ENCODE measurements around the gene JPH2.

Gene JPH2

GRCh38 chr20:44095831-44096230 is 91.2 kb downstream of the JPH2 start:
- no peak for DNase-seq

DNA sequence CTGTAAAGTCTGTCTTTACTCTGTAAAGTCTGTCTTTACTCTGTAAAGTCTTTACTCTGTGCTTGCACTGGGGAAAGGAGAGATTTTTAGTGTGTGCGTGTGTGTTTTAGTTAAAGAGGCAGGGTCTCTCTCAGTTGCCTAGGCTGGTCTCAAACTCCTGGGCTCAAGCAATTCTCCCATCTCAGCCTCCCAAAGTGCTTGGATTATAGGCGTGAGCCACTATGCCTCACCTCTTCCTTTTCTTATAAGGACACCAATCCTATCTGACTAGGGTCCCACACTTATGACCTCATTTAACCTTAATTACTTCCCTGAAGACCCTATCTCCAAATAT is 93.8 kb downstream of the JPH2 start:
- DNase-seq, result no peak

- DNase-seq, result peak in 1 of 2 experiments; percentile 37
Observed at GRCh38 chr20:44092551-44093248, 94.3 kb downstream of the JPH2 start.

DNA sequence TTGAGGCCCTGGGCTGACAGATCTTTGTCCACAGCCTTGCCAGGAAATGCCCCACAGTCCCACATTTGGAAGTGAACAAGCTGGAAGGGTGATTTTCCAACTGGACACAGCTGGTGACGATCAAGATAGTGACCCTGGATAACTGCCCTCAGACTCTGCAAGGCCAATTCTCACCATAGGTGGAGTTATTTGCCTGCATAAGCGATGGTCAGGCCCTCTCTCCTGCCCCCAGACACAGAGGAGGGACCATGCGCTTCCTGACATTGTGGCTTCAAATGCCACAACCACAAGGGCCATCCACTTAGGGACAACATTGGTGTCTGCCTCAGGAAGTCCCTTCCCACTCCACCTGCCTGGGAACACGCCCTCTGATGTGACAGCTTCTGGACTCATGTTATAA is 96.0 kb downstream of the JPH2 start:
- no peak for DNase-seq

DNA sequence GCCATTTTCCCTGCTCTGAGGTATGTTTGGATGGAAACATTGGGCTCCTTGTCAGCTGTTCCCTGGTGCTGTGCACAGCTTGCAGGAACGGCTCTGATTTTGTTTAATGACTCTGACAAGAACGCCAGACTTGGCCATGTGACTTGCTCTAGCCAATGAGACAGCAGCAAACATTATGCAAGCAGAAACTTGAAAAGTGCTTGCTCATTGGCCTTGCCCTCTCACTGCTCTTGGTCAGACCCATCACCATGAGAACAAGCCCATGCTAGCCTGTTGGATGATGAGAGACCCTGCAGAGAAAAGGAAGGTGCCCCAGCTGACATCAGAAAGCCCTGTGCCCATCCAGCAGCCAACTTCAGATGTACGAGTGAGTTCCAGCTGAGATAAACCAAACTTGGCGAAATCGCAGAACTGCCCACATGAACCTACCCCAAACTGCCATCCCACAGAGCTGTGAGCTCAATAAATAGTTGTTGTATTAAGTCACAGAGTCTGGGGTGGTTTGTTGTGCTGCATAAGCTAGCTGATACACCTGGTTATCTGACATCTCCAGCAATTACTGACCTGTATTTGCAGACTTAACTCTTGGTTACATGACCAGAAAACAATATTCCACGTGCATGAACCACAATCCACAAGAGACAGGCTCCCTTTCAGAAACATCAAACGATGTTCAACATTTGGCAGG is 96.9 kb downstream of the JPH2 start:
- DNase-seq, result no peak

DNA sequence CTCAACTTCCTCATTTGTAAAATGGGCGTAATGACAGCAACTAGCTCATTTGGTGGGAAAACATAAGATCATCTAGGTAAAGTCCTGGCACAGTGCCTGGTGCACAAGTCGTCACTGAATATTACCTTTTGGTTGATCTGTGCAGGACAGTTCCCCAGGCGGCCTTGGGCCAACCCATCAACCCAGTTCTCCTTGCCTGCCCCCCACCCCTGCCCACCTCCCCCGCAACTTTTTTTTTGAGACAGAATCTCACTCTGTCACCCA is 99.2 kb downstream of the JPH2 start:
- DNase-seq, result no peak

GRCh38 chr20:44087051-44087856 is 99.7 kb downstream of the JPH2 start:
- DNase-seq, result no peak

- DNase-seq, result no peak
Observed at GRCh38 chr20:44085616-44086434, 101.2 kb downstream of the JPH2 start.

DNA sequence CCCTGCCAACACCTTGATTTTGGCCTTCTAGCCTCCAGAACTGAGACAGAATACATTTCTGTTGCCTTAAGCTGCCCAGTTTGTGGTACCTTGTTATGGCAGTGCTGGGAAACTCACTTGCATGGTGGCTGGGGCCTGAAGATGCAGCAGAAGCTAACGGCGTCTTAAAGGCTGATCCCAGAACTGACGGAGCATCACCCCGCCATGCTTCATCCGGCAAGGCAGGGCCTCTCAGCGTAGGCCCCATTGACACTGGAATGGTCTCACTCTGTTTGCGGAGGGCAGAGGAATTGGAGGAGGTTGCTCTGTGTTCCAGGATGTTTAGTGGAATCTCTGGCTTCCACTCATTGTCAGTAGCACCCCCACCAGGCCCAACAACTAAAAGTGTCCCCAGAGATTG is 102.1 kb downstream of the JPH2 start:
- DNase-seq, result no peak

GRCh38 chr20:44084439-44084838 is 102.5 kb downstream of the JPH2 start:
- DNase-seq, result no peak

GRCh38 chr20:44083220-44083933 is 103.6 kb downstream of the JPH2 start:
- DNase-seq, result no peak

GRCh38 chr20:44081888-44082287 is 105.1 kb downstream of the JPH2 start:
- no peak for DNase-seq

- no peak for DNase-seq
Observed at GRCh38 chr20:44081476-44081875, 105.5 kb downstream of the JPH2 start.

DNA sequence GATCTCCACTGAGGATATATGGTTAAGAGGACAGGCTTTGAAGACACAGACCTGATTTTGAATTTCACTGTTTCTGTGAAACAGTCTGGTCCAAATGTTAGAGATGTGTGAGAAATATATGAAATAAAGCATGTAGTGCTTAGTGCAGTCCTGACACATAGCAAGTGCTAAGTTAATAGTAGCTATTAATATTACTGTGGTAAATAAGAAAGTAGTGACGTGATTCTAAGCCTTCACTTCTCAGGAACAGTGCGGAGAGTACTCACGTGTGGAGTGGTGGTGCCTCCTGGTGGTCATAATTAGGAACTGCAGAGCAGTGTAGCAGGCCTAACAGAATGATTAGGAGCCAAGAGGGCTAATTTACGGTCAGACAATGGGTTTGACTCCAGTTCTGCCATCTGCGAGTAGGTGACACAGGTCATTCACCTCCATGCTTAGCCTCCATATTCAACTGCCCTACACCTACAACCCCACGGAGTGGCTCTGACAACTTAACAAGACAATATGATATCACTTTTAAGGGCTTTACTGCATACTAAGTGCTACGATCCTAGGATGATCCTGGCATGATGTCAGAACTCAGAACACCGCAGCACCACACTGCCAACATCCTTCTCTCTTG is 106.2 kb downstream of the JPH2 start:
- peak; percentile 58 to 73 for DNase-seq

DNA sequence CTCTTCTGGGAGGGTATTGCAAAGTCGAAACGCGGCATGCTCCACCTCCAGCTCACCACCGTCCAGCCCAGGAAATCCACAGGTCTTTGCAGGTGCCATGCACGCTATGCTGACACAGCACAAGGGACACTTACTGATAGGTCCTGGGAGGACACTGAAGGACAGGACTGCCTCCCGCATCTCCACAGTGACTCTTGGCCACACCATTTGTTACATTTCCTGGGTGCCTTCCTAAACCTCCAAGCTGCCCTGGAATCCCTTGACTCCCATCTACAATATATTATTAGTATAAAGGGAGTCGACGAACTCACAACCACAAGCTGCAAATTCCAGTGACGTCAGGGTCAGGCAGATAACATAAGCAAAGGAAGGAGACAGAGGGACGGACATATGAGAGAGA is 106.9 kb downstream of the JPH2 start:
- no peak for DNase-seq

GRCh38 chr20:44079291-44079690 is 107.7 kb downstream of the JPH2 start:
- DNase-seq, result no peak

DNA sequence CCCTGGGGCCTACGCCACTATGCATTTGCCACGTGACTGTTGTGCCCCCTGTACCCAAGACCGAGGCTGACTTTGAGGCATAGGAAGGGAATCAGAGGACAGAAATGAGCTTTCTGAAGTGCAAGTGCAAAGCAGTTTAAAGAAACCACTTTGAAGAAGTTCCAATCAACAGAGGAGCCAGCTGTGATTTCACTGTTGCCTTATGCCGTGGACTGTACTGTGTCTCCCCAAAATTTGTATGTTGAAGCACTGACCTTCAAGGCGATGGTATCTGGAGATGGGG is 111.1 kb downstream of the JPH2 start:
- no peak for DNase-seq

DNA sequence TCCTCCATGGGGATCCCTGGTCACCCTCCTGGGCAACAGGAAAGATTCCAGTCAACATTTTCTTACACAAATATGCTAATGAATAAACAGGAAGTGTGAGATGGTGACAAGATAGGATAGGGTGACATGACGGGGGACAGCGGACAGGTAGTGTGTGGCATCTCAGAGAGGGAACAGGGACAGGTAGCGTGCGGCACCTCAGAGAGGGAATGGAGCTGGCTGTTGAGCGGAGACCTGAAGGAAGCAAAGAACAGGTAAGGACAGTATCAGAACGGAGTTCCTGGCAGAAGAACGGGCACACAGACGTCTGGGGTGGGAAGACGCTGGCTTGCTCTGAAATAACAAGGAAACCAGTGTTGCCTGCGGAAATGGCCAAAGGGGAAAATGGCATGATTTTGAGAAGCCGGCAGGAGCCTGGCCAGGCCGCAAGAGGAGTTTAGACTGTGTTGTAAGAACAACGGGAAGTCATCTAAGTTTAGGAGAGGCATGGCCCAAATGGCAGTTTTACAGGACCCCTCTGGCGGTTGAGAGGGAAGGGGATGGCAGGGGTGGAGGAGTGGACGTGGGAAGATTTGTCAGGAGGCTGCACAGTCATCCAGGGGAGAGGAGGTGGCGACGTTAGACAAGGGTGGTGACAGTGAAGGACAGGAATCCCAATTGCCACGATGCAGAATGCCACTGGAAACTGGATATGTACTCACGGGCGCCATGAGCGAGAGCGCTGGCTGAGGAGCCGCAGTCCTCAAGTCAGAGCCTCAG is 111.6 kb downstream of the JPH2 start:
- DNase-seq, result no peak

DNA sequence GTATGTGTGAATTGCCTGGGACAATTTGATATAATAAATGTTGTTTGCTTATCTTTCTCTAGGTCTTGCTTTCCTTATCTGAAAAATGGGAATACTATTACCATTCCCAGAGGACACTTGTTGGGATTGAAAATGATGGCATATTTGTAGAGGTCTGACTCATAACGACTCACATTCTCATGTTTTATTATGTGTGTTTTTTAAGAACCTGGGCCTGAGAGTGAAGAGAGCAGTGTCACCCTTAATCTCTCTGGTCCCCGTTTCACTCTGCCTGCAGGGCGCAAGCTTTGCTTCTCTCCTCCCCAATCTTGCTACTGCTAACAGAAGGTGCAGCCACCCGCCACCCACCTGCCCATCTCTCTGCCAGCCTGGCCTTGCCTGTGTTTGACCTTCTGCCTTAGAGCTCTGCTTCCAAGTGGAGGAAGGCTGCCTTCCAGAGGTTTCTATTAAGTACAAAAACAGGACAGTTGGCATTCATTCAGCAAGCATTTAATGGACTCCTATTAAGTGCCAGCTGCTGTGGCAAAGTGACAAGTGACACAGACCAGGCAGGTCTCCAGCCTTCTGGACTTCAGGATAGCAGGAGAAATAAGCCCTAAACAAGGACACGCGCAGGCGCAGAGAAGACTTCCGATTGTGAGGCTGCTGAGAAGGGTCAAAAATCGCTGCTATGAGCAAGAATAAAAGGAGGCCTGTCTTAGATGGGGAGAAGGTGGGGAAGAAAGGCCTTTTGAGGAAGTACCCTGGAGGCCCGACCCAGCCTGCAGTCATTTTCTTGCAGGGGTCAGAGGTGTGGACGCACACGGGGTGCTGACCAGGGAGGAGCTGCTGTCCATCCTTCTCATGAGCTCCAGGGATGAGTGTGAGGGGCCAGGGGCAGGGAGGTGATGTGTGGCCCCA is 112.5 kb downstream of the JPH2 start:
- no peak for DNase-seq

DNA sequence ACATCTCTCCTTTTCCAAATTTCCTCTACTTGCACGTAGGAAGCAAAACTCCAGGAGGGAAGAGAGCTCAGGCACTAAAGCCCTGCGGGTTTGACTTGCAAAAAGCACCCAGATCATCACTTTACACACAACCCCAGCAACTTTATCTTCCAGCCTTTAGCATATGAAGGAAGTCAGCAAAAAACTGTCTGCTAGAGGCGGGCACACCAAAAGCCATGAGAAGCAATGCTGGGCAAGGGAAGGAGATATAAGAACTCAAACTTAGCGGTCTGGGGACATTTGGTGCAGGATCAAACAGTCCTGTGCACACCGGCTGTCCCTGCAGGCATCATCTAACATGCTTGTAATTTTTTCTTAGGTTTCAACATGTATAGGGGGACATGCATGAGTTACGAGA is 113.3 kb downstream of the JPH2 start:
- no peak for DNase-seq
